ENCODE measurements around the gene ANP32B.
"Not testable (repeated sequence)": the region's sequence is repeated elsewhere in the genome, so short reads cannot be mapped to it uniquely, and the experiment has no call there.

The ANP32B gene

DNA sequence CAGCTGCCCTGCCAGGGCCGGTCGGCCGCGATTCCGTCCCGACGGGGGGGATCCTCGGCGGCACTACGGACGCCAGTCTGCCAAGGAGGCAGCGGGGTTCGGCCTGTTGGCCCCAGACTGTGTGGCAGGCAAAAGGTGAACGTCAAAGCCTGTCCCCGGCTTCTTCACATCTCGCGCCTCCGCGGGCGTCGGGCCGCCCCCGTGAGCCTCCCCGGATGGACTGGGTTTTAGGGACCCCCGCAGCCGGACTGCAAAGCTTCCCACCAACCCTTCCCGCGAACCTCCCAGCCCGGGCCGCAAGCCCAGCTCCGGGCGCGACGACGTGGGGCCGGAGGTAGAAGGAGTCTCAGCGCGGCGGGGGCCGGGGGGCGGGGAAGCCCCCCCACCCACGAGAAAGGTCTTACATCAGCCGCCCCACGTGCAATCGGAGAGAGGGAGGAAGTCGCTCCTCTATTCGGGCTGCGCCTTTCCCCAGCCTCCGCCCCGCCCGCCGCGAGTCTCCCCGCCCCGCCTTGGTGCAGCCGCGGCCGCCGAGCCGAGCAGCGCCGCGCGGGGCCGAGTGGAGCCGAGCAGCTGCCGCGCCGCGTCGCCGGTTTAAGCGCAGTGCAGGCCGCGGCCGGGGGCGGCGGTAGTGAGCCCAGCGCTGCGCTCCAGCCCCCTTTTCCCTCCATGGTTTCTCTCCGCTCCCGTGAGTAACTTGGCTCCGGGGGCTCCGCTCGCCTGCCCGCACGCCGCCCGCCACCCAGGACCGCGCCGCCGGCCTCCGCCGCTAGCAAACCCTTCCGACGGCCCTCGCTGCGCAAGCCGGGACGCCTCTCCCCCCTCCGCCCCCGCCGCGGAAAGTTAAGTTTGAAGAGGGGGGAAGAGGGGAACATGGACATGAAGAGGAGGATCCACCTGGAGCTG is at the start of gene ANP32B:
TSS of gene ANP32B (plus strand) at position 659 of the 906 bp plus-strand sequence. CDS start at position 874, 215 bp downstream.
- peak; percentile 87 for DNase-seq (ENCODE audit: low read depth)

GRCh38 chr9:97934321-97935115 is 48.6 kb upstream of the ANP32B start:
- no peak for DNase-seq (ENCODE audit: low read depth)

DNA sequence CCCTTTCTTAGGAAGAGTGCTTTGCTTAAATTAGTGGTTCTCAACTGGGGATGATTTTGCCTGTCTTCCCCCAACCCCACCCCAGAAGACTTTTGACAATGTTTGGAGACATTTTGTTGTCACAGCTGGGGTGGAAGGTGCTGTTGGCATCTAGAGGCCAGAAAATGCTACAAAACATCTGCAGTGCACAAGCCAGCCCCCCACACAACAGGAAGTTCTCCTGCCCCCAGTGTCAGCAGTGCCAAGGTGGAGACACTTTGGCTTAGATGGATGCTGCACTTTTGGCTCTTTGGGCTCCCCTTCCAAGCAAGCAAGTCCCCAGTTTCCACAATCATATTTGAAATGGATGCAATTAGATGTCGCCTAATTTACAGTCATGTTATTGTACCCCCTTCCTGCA is 47.9 kb upstream of the ANP32B start:
- DNase-seq (ENCODE audit: low read depth): no peak

GRCh38 chr9:97936998-97937397 is 46.1 kb upstream of the ANP32B start:
- DNase-seq (ENCODE audit: low read depth): no peak

DNA sequence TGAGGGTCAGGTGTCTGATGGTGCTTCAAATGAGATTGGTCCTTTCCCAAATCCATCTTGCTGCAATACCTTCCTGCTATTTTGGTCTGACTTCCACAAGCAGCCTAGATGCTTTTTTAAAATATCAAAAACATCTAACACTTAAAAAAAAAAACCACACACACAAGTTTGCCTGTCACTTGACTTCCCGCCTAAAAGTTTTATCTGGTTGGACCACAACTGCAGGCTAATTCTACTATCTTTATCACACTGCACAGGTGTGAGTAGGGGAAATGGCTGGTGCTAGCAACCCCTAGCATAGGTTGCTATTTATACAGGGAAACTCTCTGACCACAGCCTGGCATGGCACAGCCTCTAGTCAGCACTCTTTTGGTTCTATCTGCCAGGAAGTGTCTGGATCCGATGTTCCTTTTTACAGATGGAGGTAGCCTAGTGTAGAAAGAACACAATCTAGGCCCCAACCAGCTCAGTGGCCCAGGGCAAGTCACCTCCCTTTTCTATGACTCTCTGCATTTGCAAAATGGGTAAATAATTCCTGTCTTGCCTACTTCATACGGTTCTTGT is 45.0 kb upstream of the ANP32B start, which contains the start of gene HEMGN:
TSS of gene HEMGN (minus strand) at position 92 of the 564 bp plus-strand sequence. CDS start at position 56, 36 bp downstream.
- DNase-seq (ENCODE audit: low read depth): no peak

DNA sequence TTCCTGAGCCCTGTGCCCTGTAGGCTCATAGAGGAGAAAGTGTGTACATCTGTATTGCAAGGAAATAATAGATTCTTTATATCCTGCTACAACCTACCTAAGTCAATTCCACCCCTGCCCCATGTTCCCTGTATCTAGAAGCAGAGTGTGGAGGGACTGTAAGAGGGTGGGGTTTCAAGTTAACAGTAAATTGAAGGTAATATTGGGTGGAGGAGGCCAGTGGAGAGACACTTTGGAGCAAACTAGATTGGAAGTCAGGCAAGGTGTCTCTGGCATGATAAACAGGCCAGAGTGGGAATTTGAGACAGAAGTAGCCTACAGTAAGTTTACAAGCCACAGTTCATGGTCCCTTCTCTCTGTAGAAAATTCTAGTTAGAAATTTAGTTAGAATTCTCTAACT is 42.9 kb upstream of the ANP32B start:
- DNase-seq (ENCODE audit: low read depth): no peak

- no peak for DNase-seq (ENCODE audit: low read depth)
Observed at GRCh38 chr9:97940741-97941140, 42.4 kb upstream of the ANP32B start.

- DNase-seq (ENCODE audit: low read depth): no peak
Observed at GRCh38 chr9:97941323-97941722, 41.8 kb upstream of the ANP32B start.

DNA sequence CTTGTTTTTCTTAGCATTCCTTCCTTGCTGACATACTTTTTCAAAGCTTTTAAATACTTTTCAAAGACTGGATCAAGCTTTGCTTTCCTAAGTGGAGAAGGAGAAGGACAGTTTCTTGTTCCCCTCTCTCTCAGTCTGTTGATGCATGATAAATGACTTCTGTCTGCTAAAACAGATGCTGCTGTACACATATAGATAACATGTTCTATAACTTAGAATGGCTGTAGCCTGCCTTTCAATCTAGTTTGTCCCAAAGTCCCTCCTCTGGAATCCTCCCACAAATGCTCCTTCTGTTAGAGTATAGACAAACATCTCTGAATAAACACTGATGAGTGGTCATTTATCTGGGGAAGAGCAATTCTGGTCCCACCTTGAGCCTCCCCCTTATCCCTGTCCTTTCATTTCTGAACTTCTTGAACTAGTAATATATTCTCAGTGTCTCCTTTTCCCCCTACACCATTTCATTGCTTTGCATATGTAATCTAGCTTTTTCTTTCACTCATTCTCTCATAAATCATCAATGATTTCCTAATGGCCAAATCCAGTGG is 39.8 kb upstream of the ANP32B start:
- no peak for DNase-seq (ENCODE audit: low read depth)

DNA sequence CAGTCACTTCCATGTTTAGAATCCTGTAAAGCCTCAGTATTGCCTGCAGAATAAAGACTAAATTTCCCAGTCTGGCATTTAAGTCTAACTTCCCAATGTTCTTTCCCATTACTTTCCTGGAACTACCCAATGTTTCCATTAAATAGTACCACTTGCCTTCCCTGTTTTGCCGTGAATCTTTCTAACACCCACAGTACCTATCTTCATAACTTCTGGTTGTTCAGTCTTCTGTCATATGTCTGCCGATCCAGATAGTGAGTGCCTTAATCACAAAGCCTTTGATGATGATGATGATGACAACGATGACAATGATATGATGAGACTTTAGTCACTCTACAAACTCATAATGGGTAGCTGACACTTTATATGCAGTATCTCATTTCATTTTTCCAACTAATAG is 38.5 kb upstream of the ANP32B start:
- DNase-seq (ENCODE audit: low read depth): no peak

DNA sequence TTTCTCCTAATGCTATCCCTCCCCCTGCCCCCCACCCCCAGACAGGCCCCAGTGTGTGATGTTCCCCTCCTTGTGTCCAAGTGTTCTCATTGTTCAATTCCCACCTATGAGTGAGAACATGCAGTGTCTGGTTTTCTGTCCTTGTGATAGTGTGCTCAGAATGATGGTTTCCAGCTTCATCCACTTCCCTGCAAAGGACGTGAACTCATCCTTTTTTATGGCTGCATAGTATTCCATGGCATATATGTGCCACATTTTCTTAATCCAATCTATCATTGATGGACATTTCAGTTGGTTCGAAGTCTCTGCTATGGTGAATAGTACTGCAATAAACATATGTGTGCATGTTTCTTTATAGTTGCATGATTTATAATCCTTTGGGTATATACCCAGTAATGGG is 37.7 kb upstream of the ANP32B start:
- not testable (repeated sequence) for DNase-seq (ENCODE audit: low read depth)

DNA sequence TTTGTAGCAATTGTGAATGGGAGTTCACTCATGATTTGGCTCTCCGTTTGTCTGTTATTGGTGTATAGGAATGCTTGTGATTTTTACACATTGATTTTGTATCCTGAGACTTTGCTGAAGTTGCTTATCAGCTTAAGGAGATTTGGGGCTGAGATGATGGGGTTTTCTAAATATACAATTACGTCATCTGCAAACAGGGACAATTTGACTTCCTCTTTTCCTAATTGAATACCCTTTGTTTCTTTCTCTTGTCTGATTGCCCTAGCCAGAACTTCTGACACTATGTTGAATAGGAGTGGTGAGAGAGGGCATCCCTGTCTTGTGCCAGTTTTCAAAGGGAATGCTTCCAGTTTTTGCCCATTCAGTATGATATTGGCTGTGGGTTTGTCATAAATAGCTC is 36.0 kb upstream of the ANP32B start:
- DNase-seq (ENCODE audit: low read depth): not testable (repeated sequence)

- not testable (repeated sequence) for DNase-seq (ENCODE audit: low read depth)
Observed at GRCh38 chr9:97950873-97951272, 32.3 kb upstream of the ANP32B start.

GRCh38 chr9:97954550-97954989 is 28.6 kb upstream of the ANP32B start:
- DNase-seq (ENCODE audit: low read depth): peak; percentile 18

DNA sequence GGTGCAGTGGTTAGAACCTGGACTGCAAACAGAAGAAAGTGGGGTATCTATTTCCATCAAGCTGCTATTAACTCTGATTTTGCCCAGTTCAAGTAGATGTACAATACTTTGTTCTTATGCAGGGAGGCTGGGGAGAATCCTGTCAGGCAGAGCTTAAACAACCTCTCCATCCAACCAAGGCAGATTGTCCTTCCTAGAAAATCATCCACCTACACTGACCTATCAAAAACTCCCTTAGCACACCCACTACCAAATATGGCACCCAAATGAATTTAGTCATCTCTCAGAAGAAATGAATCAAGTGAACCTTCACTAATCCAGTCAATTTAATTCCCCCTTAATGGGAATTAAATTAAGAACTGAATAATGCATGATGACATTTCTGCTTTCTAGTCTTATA is 26.8 kb upstream of the ANP32B start:
- no peak for DNase-seq (ENCODE audit: low read depth)

GRCh38 chr9:97958812-97959511 is 24.2 kb upstream of the ANP32B start:
- peak; percentile 89 for DNase-seq (ENCODE audit: low read depth)

DNA sequence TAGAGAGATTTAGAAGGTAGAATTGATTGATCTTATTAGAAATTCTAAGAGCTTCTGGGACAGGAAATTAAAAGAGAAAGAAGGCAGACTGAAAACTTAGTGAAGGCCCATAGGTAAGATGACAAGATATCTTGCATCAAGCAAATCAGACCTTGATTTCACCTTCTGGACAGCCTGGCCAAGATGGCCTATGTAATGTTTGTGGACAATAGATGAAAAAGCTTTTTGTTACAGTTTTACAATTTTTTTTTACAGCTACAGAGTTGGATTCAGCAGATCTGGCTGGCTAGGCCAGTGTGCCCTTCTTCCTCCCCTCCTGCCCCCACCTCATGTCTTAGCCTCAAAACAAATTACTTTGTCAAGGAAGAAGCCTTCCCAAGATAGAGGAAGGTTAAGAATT is 23.6 kb upstream of the ANP32B start:
- DNase-seq (ENCODE audit: low read depth): no peak

GRCh38 chr9:97960678-97961328 is 22.3 kb upstream of the ANP32B start:
- not testable (repeated sequence) for DNase-seq (ENCODE audit: low read depth)

DNA sequence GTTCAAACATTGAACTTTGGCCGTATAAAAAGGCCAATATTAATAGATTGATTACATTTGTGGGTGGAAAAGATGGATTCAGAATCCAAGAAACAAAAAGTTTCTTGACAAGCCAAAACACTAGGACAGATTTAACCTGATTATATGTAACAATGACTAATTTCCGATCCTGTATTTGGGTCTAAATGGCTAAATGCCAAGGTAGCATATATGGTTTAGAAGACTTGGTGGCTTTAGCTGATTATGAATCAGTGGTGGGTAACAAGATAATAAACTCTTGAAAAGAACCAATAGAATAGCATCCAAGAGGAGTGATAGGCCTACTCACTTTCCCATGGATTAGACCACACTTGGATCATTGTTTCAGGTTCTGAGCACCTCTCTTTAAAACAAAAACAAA is 21.8 kb upstream of the ANP32B start:
- DNase-seq (ENCODE audit: low read depth): no peak

GRCh38 chr9:97962136-97962535 is 21.0 kb upstream of the ANP32B start:
- DNase-seq (ENCODE audit: low read depth): no peak

GRCh38 chr9:97962575-97962974 is 20.6 kb upstream of the ANP32B start:
- no peak for DNase-seq (ENCODE audit: low read depth)
